HL-60/S4 (cell line): Measurements from ENCODE around the gene CACFD1.

Source experiments
- in situ Hi-C: fragments of 300-500 bp; cut with MboI; formaldehyde crosslinking; loops from 2 replicates; pipeline ENCODE4 v1.14.3; 2022; ENCODE audit warnings: low sequenced_read_pairs

CACFD1 gene

GRCh38 chr9:133459476-133460404 lies at the start of gene CACFD1:
Gene CACFD1, plus strand, starts transcription at chr9:133459978. Its CDS starts 89 bp downstream, at chr9:133460067.
- in situ Hi-C loops, result no loop called here

GRCh38 chr9:133415170-133415569 lies 44.6 kb upstream of the CACFD1 start:
- in situ Hi-C loops, result no loop called here

- in situ Hi-C loops, result no loop called here
These were observed 42.0 kb upstream of the CACFD1 start, which contains the start of gene REXO4 for GRCh38 chr9:133417541-133418461. Gene REXO4, minus strand, starts transcription at chr9:133418010. Its CDS starts 166 bp downstream, at chr9:133417844.

GRCh38 chr9:133419005-133419404 lies 40.8 kb upstream of the CACFD1 start:
- in situ Hi-C loops, result no loop called here

GRCh38 chr9:133420392-133420827 lies 39.4 kb upstream of the CACFD1 start:
- in situ Hi-C loops, result no loop called here

GRCh38 chr9:133421615-133422542 lies 37.9 kb upstream of the CACFD1 start, which contains the start of gene ADAMTS13:
Gene ADAMTS13, plus strand, starts transcription at chr9:133422367. Its CDS starts 77 bp downstream, at chr9:133422444.
- in situ Hi-C loops, result no loop called here

- in situ Hi-C loops, result no loop called here
These were observed 36.6 kb upstream of the CACFD1 start for GRCh38 chr9:133423216-133423615.

- in situ Hi-C loops, result no loop called here
These were observed 35.6 kb upstream of the CACFD1 start for GRCh38 chr9:133424187-133424586.

- in situ Hi-C loops, result no loop called here
These were observed 34.6 kb upstream of the CACFD1 start for GRCh38 chr9:133425049-133425632.

- in situ Hi-C loops, result no loop called here
These were observed 33.8 kb upstream of the CACFD1 start for GRCh38 chr9:133426011-133426410.

- in situ Hi-C loops, result no loop called here
These were observed 32.0 kb upstream of the CACFD1 start for GRCh38 chr9:133427658-133428348.

- in situ Hi-C loops, result no loop called here
These were observed 31.1 kb upstream of the CACFD1 start for GRCh38 chr9:133428617-133429101.

GRCh38 chr9:133429214-133429613 lies 30.6 kb upstream of the CACFD1 start:
- in situ Hi-C loops, result no loop called here

- in situ Hi-C loops, result no loop called here
These were observed 30.1 kb upstream of the CACFD1 start for GRCh38 chr9:133429641-133430161.

- in situ Hi-C loops, result no loop called here
These were observed 29.5 kb upstream of the CACFD1 start for GRCh38 chr9:133430244-133430643.

- in situ Hi-C loops, result no loop called here
These were observed 26.4 kb upstream of the CACFD1 start for GRCh38 chr9:133433351-133433843.

- in situ Hi-C loops, result no loop called here
These were observed 23.1 kb upstream of the CACFD1 start for GRCh38 chr9:133436681-133437080.

GRCh38 chr9:133437753-133438531 lies 21.8 kb upstream of the CACFD1 start:
- in situ Hi-C loops, result no loop called here
